HEK293 (cell line): ENCODE data around the gene ANKRD60.

Experiments
- CTCF ChIA-PET: fragments of 350-600 bp; formaldehyde crosslinking; extraction: SDS; loops from one replicate; lab custom pipeline; 2021; ENCODE audit warnings: antibody characterized with exemption; lab: Yijun Ruan, JAX
- POLR2A ChIA-PET: fragments of 300-600 bp; formaldehyde crosslinking; extraction: SDS; loops from one replicate; lab custom pipeline; 2020; ENCODE audit warnings: antibody characterized with exemption, inconsistent platforms; lab: Yijun Ruan, JAX
- H3K27ac ChIP-seq: fragments of 200-500 bp; sonication (Bioruptor generic); 2 replicates; pipeline ENCODE4 v1.5.1; 2014; ENCODE audit warnings: low read depth, low read length, control low read depth, inconsistent platforms; ENCODE audit errors: extremely low read depth
- H3K36me3 ChIP-seq, 2 experiments: fragments of 200-500 bp in 1 of 2; sonication (Bioruptor generic) in 1 of 2; 1 replicate in 1 of 2; 2 replicates in 1 of 2; pipeline ENCODE4 v1.5.1; 2014 to 2017; ENCODE audit warnings: inconsistent platforms in 2 of 2, low read length in 2 of 2; ENCODE audit not compliant: control insufficient read depth in 2 of 2, insufficient read depth in 1 of 2
- H3K4me1 ChIP-seq: fragments of 200-500 bp; sonication (Bioruptor generic); 2 replicates; pipeline ENCODE4 v1.5.1; 2014; ENCODE audit warnings: mild to moderate bottlenecking, low read length, inconsistent platforms; ENCODE audit not compliant: control insufficient read depth, insufficient read depth
- H3K4me3 ChIP-seq: 2 replicates; pipeline ENCODE4 v1.5.1; 2011; ENCODE audit warnings: low read depth, mild to moderate bottlenecking, control low read depth, low read length, moderate library complexity
- H3K9me3 ChIP-seq: fragments of 200-500 bp; sonication (Bioruptor generic); 2 replicates; pipeline ENCODE4 v1.5.1; 2014; ENCODE audit warnings: low read depth, low read length, inconsistent platforms; ENCODE audit not compliant: control insufficient read depth, insufficient read depth
- HOXD13 ChIP-seq: sonication (generic); formaldehyde crosslinking; IDR thresholded peaks from 2 replicates; pipeline ENCODE4 v1.8.0; 2022; ENCODE audit warnings: missing genetic modification reagents, borderline replicate concordance
- KLF9 ChIP-seq: fragments of 450-650 bp; formaldehyde crosslinking; IDR thresholded peaks from 2 replicates; pipeline ENCODE4 v1.5.1; 2016; ENCODE audit warnings: missing biosample characterization, missing genetic modification characterization, low read depth
- MYNN ChIP-seq: fragments of 450-650 bp; formaldehyde crosslinking; IDR thresholded peaks from 2 replicates; pipeline ENCODE4 v1.5.1; 2016; ENCODE audit warnings: missing biosample characterization, missing genetic modification characterization, borderline replicate concordance
- OSR2 ChIP-seq: fragments of 450-650 bp; formaldehyde crosslinking; IDR thresholded peaks from 2 replicates; pipeline ENCODE4 v1.5.1; 2016; ENCODE audit warnings: missing biosample characterization, missing genetic modification characterization
- RBAK ChIP-seq: fragments of 450-650 bp; formaldehyde crosslinking; IDR thresholded peaks from 2 replicates; pipeline ENCODE4 v1.5.1; 2016; ENCODE audit warnings: missing biosample characterization, missing genetic modification characterization
- SCRT2 ChIP-seq: fragments of 450-650 bp; formaldehyde crosslinking; IDR thresholded peaks from 2 replicates; pipeline ENCODE4 v1.5.1; 2016; ENCODE audit warnings: missing biosample characterization, missing genetic modification characterization
- ZNF114 ChIP-seq: fragments of 450-650 bp; formaldehyde crosslinking; IDR thresholded peaks from 2 replicates; pipeline ENCODE4 v1.5.0; 2017; ENCODE audit warnings: missing biosample characterization, missing genetic modification characterization
- ZNF133 ChIP-seq: fragments of 450-650 bp; formaldehyde crosslinking; IDR thresholded peaks from 2 replicates; pipeline ENCODE4 v1.5.1; 2016; ENCODE audit warnings: missing biosample characterization, missing genetic modification characterization
- ZNF202 ChIP-seq: fragments of 450-650 bp; formaldehyde crosslinking; IDR thresholded peaks from 2 replicates; pipeline ENCODE4 v1.5.1; 2016; ENCODE audit warnings: missing biosample characterization, missing genetic modification characterization, borderline replicate concordance
- ZNF211 ChIP-seq: fragments of 450-650 bp; formaldehyde crosslinking; IDR thresholded peaks from 2 replicates; pipeline ENCODE4 v1.5.1; 2016; ENCODE audit warnings: low read depth, missing biosample characterization, missing genetic modification characterization
- ZNF394 ChIP-seq: fragments of 450-650 bp; formaldehyde crosslinking; IDR thresholded peaks from 2 replicates; pipeline ENCODE4 v1.5.1; 2016; ENCODE audit warnings: missing biosample characterization, missing genetic modification characterization, mild to moderate bottlenecking, moderate library complexity, borderline replicate concordance
- ZNF558 ChIP-seq: fragments of 450-650 bp; formaldehyde crosslinking; IDR thresholded peaks from 2 replicates; pipeline ENCODE4 v1.5.1; 2016; ENCODE audit warnings: missing biosample characterization, missing genetic modification characterization
- ZNF560 ChIP-seq: fragments of 450-650 bp; formaldehyde crosslinking; IDR thresholded peaks from 2 replicates; pipeline ENCODE4 v1.5.1; 2017; ENCODE audit warnings: missing biosample characterization, missing genetic modification characterization, borderline replicate concordance
- ZNF677 ChIP-seq: fragments of 450-650 bp; IDR thresholded peaks from 2 replicates; pipeline ENCODE4 v1.5.0; 2018; ENCODE audit warnings: missing biosample characterization, mild to moderate bottlenecking, missing genetic modification characterization, moderate library complexity
- TF ChIP-seq, protein P1 (sequence below): fragments of 450-650 bp; formaldehyde crosslinking; IDR thresholded peaks from 2 replicates; pipeline ENCODE4 v1.5.1; 2017; ENCODE audit warnings: missing biosample characterization, missing genetic modification characterization
- TF ChIP-seq, protein P2 (sequence below): fragments of 450-650 bp; formaldehyde crosslinking; IDR thresholded peaks from 2 replicates; pipeline ENCODE4 v1.5.1; 2016; ENCODE audit warnings: missing biosample characterization, missing genetic modification characterization
- TF ChIP-seq, protein P3 (sequence below): fragments of 450-650 bp; formaldehyde crosslinking; IDR thresholded peaks from 2 replicates; pipeline ENCODE4 v1.5.1; 2016; ENCODE audit warnings: missing biosample characterization, missing genetic modification characterization

The ANKRD60 gene

DNA sequence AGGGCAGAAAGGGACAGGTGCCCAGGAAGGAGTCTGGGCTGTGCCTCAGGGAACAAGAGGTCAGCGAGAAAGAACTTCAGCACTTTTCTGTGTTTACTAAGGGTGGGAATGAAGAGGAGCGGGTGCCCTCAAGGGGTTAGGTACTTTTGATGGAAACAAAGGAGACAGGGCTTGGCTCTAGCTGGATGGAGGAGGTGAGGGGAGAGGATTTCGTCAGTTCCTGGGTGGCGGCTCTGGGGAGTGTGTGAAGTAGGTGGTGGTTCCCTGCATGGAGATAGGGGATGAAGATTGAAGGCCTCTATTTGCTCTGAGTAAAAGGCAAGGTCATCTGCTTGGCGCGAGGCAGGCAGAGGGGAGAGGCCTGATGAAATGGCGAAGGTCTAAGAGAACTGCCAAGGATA lies 40.0 kb upstream of the ANKRD60 start (continued):
- TF ChIP-seq, protein P1, sequence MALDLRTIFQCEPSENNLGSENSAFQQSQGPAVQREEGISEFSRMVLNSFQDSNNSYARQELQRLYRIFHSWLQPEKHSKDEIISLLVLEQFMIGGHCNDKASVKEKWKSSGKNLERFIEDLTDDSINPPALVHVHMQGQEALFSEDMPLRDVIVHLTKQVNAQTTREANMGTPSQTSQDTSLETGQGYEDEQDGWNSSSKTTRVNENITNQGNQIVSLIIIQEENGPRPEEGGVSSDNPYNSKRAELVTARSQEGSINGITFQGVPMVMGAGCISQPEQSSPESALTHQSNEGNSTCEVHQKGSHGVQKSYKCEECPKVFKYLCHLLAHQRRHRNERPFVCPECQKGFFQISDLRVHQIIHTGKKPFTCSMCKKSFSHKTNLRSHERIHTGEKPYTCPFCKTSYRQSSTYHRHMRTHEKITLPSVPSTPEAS = no peak

DNA sequence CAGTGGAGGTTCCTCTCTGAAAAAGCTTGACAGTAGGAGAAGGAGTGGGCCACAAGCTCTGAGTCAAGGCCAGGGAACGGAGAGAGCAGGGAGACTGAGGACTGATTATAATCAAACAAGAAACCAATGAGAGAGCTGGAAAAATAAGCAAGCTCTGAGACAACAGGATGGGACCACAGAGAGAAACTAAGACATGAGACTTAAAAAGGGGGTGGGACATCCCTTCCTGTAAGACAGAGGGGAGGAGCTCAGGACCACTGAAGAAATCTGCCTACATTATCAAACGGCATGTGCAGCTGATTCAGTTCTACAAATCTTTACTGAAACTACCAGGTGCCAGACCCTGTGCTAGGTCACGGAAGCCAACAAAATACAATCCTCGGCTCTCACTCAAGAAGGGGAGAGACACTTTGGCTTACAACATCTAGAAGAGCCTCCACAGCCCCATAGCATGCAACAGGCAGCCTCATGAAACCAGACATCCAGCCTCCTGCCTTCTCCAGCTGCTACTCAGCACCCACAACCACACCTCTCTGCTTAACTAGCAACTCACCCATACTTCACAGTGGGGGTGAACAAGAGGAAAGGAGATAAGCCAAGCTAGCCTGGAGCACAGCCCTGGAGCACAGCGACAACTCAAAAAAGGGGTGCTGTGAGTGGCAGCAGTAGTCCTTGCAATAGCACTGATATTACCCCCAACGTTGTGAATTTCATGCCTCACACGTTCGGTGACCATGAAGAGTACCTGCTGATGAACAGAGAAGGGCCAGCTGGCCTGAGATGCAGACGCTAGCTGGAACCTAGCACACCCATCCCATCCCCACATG lies 39.1 kb upstream of the ANKRD60 start:
- POLR2A ChIA-PET = no interaction called here
- TF ChIP-seq SCRT2 (tag by site-specific recombination) (peak; percentile 68), ZNF558 (no peak)
- Histone ChIP-seq H3K4me1 (peaks cover 3% of the 10 kb centered on the region; the same call in 1 of the 2 replicates), H3K9me3 (no peaks in the 10 kb centered on the region), H3K36me3 (peaks cover 0 to 46% of the 10 kb centered on the region in 2 experiments; a peak in 2 of 3 replicates), H3K4me3 (no peak overlapping the region), H3K27ac (no peak overlapping the region)
- CTCF ChIA-PET = interaction anchor here (0.6 to 1.0 kb wide), 2 partner anchors 30 to 1227 kb away, joined by 4 read pairs; no protein-coding TSS in a partner anchor

DNA sequence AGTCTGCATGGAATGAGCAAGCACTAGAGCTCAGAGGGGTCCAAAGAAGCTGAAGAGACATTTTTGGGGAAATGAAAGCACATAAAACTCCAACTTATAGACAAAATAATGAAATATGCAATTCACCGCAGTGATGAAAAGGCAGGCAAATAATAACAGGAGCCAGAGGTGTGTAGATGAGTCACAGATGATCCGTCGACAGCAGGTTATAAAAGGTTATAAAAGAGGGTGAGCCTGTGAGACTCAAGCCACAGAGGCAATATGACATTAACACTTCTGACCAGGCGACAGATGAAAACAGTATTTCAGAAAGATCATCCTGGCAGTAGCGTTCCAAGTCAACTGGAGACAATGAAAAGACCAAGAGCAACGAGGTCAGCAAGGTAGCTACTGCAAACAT lies 35.8 kb upstream of the ANKRD60 start:
- no peak for TF ChIP-seq ZNF133
- TF ChIP-seq RBAK (tag by site-specific recombination) = no peak
- TF ChIP-seq MYNN (tag by site-specific recombination) = no peak
- TF ChIP-seq, protein P2, sequence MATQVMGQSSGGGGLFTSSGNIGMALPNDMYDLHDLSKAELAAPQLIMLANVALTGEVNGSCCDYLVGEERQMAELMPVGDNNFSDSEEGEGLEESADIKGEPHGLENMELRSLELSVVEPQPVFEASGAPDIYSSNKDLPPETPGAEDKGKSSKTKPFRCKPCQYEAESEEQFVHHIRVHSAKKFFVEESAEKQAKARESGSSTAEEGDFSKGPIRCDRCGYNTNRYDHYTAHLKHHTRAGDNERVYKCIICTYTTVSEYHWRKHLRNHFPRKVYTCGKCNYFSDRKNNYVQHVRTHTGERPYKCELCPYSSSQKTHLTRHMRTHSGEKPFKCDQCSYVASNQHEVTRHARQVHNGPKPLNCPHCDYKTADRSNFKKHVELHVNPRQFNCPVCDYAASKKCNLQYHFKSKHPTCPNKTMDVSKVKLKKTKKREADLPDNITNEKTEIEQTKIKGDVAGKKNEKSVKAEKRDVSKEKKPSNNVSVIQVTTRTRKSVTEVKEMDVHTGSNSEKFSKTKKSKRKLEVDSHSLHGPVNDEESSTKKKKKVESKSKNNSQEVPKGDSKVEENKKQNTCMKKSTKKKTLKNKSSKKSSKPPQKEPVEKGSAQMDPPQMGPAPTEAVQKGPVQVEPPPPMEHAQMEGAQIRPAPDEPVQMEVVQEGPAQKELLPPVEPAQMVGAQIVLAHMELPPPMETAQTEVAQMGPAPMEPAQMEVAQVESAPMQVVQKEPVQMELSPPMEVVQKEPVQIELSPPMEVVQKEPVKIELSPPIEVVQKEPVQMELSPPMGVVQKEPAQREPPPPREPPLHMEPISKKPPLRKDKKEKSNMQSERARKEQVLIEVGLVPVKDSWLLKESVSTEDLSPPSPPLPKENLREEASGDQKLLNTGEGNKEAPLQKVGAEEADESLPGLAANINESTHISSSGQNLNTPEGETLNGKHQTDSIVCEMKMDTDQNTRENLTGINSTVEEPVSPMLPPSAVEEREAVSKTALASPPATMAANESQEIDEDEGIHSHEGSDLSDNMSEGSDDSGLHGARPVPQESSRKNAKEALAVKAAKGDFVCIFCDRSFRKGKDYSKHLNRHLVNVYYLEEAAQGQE (tag by site-specific recombination) = no peak
- TF ChIP-seq HOXD13 (CRISPR knock-in tag) = no peak
- no peak for TF ChIP-seq ZNF677 (tag by site-specific recombination)
- TF ChIP-seq KLF9 (tag by site-specific recombination) = no peak
- no peak for TF ChIP-seq OSR2 (tag by site-specific recombination)
- no peak for TF ChIP-seq ZNF560 (tag by site-specific recombination)
- no peak for TF ChIP-seq ZNF211 (tag by site-specific recombination)
- no peak for TF ChIP-seq ZNF202 (tag by site-specific recombination)
- no peak for TF ChIP-seq ZNF394
- TF ChIP-seq, protein P3, sequence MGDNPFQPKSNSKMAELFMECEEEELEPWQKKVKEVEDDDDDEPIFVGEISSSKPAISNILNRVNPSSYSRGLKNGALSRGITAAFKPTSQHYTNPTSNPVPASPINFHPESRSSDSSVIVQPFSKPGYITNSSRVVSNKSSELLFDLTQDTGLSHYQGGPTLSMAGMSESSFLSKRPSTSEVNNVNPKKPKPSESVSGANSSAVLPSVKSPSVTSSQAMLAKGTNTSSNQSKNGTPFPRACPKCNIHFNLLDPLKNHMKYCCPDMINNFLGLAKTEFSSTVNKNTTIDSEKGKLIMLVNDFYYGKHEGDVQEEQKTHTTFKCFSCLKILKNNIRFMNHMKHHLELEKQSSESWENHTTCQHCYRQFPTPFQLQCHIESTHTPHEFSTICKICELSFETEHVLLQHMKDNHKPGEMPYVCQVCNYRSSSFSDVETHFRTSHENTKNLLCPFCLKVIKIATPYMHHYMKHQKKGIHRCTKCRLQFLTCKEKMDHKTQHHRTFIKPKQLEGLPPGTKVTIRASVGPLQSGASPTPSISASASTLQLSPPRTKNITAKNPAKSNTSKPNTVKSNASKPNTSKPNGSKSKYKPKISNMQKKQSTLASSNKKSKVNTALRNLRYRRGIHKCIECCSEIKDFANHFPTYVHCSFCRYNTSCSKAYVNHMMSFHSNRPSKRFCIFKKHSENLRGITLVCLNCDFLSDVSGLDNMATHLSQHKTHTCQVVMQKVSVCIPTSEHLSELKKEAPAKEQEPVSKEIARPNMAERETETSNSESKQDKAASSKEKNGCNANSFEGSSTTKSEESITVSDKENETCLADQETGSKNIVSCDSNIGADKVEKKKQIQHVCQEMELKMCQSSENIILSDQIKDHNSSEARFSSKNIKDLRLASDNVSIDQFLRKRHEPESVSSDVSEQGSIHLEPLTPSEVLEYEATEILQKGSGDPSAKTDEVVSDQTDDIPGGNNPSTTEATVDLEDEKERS (tag by site-specific recombination) = no peak
- no peak for TF ChIP-seq ZNF114 (tag by site-specific recombination)
- H3K4me1 ChIP-seq = no peaks in the 10 kb centered on the region
- CTCF ChIA-PET = no interaction called here
- H3K9me3 ChIP-seq = no peaks in the 10 kb centered on the region
- POLR2A ChIA-PET = no interaction called here
- no peak overlapping the region for H3K27ac ChIP-seq
- peaks cover 0 to 44% of the 10 kb centered on the region in 2 experiments; a peak in 1 of 3 replicates for H3K36me3 ChIP-seq
- H3K4me3 ChIP-seq = no peak overlapping the region
